HCEC 1CT (cell line): ENCODE measurements around the gene CLDN34.

ENCODE experiments used
- DNase-seq: peaks from one replicate; pipeline ENCODE4 v3.0.0-alpha.2; 2017

The CLDN34 gene

GRCh38 chrX:9980927-9981326 lies 13.8 kb downstream of the CLDN34 start:
- no peak for DNase-seq

DNA sequence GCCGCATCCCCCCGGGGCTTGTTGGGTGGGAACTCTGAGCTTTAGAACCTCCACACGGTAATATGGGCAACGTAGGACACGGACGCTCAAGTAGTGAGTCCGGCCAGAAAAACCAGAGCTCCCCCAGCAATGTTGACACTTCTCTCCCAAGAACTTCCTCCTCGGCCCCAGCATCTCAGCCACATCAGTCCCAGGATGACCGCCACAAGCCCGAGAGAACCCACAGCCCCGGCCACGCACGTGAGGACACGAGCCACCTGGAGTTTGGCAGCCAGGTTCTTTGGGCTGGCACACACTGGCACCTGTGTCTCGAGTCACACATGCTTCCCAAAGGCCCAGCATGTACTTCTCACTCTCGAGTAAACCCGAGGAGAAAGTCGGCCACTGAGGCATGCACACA lies 16.3 kb downstream of the CLDN34 start:
- no peak for DNase-seq

GRCh38 chrX:9983846-9984245 lies 16.7 kb downstream of the CLDN34 start:
- no peak for DNase-seq

GRCh38 chrX:9988762-9989161 lies 21.6 kb downstream of the CLDN34 start:
- peak; percentile 17 for DNase-seq

- no peak for DNase-seq
These were observed 24.9 kb downstream of the CLDN34 start for GRCh38 chrX:9992061-9992460.

DNA sequence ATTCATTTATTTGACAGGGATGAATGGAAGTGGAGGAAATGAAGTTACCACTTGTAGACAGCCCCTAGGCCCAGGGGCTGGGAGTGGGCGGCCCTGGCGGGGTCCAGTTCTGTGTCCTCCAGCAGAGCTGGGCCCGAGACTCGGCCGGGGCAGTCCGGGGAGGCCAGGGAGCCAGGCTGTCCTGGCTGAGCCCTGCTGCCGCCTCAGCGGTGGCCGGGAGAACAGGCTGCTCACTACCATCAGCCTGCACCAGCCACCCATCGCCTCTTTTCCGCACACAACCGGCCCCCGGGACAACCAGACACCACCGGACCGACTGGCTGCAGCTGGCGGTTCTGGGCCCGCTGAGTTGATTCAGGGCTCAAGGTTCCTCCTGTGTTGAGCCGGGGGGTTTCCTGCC lies 25.6 kb downstream of the CLDN34 start:
- DNase-seq = no peak

GRCh38 chrX:9995855-9996339 lies 28.7 kb downstream of the CLDN34 start:
- peak; percentile 76 for DNase-seq

DNA sequence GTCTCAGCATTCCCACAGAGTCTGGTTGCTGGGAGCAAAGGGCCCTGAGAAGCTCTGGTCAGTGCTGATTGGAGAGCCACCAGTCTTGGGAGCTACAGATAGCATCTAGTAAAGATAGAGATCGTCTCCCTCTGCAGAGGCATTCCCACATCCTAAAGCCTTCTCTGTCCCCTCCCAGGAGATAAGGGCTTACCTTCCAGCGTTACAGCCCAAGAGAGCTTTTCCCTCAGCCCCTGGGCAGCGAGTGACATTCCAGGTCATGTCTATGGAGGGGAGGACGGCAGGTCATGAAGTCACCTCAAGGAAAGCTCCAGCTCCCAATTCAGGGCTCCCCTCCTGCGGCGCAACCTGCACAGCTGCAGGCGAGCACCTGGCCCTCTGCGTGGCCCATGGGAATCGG lies 29.9 kb downstream of the CLDN34 start:
- no peak for DNase-seq

GRCh38 chrX:9997524-9997923 lies 30.4 kb downstream of the CLDN34 start:
- no peak for DNase-seq

GRCh38 chrX:10001496-10001895 lies 34.3 kb downstream of the CLDN34 start:
- DNase-seq = no peak

DNA sequence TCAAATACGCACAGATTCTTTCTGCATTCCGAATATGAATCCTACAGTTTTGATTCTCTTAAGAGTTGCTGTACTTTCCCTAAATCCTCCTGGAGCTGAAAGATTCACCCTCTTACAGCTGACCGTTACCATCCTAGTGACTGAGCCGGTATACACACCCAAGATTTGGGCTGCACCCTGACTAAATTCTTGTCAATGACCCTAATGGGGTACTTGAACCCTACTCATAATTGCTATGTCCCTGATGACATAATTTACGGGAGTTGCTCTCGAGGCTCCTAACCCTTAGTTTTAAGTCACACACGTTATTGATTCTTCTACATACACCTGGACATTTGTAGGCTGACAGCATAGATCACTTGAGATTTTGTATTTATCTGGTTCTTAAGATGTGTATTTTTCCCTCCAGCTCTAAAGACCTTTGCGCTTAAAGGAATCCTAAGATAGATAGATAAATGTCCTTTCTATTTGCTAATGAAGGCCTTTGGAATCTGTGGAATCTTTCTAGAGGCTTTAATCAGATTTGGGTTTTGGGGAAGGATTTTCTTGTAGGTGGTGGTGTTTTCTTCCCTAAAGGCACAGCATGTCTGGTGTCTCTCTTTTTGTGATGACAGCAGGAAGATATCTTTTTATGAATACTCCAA lies 37.8 kb downstream of the CLDN34 start:
- no peak for DNase-seq

DNA sequence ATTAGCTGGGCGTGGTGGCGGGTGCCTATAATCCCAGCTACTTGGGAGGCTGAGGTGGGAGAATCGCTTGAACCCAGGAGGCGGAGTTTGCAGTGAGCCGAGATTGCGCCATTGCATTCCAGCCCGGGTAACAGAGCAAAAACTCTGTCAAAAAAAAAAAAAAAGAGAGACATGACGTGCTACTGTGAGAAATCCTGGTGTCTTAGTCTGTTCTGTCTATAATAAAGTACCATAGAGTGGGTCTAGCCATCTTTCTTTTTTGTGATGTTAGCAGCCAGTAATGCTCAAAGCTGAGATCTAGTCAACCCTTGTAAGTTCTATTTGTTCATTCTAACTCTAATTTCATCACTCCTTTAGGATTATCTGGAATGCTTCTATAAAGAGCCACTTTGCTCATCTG lies 38.9 kb downstream of the CLDN34 start:
- DNase-seq = no peak

- no peak for DNase-seq
These were observed 39.6 kb downstream of the CLDN34 start for GRCh38 chrX:10006770-10007169.

DNA sequence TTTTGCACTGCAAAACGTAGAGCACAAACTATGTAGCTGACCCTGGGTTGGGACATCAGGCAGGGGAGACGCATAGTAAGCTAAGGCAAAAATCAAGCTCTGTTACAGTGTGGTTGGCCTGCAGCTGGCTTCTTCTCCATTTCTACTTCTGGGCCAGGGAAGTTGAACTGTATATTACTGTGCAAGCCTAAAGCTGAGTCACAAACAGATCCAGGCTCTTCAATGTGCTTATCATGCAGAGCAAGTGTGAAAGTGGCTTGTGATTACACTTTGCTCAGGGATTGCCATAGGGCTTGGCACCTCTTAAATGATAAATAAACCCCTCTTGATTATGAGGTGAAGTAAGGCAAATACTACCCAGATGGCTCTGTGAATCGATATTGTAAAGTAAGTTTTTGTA lies 40.5 kb downstream of the CLDN34 start:
- DNase-seq = peak; percentile 46

DNA sequence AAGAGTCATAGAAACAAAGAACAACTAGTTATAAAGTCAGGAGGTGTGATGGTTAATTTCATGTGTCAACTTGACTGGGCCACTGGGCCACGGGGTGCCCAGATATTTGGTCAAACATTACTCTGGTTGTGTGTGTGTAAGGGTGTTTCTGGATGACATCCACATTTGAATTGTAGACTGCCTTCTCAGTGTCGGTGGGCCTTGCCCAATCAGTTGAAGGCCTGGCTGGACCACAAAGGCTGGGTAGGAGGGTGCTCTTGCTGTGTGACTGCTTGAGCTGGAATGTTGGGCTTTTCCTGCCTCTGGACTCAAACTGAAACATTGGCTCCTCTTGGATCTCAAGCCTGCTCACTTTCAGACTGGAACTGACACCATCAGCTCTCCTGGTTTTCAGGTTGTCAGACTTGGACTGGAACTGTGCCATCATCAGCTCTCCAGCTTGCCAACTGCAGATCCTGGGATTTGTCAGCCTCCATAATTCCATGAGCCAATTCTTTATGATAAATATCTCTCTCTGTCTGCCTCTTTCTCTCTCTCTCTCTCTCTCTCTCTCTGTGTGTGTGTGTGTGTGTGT lies 41.4 kb downstream of the CLDN34 start:
- DNase-seq = peak; percentile 41

DNA sequence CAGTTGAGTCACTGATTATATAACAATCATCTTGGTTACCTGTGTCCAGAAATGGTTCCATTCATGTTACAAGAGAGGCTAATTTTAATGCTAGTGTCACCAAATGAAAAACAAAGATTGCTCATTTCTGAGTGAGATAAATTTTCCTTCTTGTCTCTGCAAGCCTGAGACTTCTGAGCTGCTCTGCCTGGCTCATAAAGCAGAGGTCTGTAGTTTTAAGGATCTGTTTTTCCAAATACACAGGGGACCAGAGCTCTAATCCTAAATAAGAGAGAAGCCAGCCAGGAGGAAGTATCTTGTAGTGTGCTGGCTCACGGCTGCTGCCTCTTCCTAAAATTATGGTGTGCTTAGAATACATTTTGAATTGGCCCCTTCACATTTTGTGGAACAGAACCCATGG lies 42.6 kb downstream of the CLDN34 start:
- DNase-seq = no peak

DNA sequence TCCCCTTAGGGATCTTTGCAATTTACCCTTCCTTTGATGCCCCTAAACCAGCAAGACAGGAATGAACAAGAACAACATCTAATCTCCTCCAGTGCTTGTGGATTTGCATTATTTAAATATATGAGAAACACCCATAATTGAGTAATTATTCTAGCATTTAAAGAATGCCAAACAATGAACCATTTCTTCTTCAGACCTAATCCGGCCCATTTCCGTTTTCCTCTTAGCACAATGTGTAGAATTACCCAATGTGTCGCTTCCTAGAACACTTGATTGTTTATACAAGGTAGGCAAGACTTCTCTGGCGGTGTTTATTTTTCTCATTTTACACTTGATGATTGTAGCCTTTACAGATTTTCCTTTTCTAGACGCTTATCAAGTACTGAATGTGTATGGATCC lies 43.5 kb downstream of the CLDN34 start:
- DNase-seq = peak; percentile 85

- DNase-seq = no peak
These were observed 44.2 kb downstream of the CLDN34 start for GRCh38 chrX:10011261-10011931.

- DNase-seq = no peak
These were observed 44.8 kb downstream of the CLDN34 start for GRCh38 chrX:10011991-10012390.

GRCh38 chrX:10014462-10015354 lies 47.5 kb downstream of the CLDN34 start:
- peak; percentile 86 for DNase-seq

DNA sequence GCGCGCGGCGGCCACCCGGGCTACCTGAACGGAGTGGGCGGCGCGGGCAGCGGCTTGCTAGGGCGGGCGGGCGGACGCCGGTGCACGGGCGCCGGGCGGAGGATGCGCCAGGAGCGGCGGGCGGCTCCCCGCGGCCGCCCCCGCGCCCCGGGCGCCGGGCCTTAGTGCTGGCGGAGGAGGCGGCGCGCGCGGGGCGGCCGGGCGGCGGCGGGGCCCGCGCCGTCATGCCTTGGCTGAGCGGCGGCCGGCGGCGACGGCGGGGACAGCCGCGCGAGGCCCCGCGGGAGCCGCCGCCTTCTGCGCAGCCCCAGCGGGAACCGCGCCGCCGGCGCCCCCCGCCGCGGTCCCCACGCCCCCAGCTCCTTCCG lies 48.2 kb downstream of the CLDN34 start:
- no peak for DNase-seq

- no peak for DNase-seq
These were observed 48.8 kb downstream of the CLDN34 start for GRCh38 chrX:10015723-10016518.
